ENCODE measurements around the gene KISS1.

The KISS1 gene

DNA sequence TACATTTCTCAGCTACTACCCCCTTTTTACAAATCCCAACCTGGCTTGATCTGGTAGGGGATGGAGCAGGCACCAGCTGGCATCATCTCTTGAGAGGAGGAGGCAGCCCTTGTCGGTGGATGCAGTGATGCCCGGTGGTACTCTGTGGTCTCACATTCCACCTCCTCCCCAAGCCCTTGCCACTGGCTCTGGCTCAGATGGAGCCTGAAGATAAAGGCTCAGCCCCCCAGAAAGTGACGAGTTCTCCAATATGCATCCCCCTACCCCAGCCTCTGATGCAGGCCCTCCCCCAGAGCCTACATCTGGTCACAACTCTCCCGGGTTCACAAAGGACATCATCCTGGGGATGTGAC lies 21.3 kb upstream of the KISS1 start:
- no peak for DNase-seq

DNA sequence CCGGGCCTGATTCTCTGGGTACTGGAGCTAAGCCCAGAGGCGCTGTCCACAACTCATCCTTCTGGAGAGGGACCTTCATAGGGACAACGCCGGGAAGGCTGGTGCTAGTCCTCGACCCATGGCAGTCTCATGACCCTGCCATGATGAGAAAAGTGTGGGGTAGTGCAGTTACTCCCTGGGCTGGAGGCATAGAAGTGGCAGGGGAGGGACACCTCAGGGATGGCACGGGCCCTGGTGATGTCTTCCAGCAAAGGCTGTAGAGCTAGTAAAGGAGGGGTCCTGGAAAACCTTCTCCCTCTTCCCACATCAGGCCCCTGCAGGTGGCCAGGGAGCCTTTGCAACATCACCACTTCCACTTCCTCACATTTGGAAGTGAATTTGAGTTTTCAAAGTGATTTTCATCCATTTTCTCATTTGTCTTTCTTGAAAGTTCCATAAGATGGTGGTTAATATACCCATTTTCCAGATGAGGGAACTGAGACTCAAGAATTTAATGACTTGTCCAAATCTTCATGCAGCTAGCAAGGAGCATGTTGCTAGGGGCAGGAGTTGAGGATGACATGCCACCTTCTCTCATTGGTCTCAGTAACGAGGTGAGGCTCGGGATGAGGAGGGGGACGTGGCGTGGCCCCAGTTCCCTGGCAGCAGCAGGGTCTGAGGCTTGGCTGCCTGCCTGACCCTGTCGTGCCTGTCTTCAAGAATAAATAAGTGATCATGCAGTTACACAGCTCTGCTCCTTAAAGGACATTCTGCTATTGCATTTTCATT lies 20.8 kb upstream of the KISS1 start:
- DNase-seq = no peak

DNA sequence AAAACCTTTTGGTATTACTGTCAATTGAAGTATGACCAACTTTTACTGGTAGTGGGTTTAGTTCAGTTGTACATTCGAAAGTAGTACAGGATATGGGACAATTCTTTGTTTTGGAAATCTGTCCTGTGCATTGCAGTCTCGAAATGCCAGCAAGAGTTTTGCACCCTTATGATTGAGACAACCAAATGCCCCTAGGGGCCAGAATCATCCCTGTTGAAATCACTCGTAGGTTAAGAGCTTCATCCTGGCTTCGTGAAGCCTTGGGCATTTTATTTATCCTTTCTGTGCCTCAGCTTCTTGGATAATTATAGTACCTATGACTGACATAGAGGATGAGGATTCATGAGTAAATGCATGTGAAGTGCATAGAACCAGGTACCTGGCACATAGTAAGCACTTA lies 19.9 kb upstream of the KISS1 start:
- DNase-seq = no peak

DNA sequence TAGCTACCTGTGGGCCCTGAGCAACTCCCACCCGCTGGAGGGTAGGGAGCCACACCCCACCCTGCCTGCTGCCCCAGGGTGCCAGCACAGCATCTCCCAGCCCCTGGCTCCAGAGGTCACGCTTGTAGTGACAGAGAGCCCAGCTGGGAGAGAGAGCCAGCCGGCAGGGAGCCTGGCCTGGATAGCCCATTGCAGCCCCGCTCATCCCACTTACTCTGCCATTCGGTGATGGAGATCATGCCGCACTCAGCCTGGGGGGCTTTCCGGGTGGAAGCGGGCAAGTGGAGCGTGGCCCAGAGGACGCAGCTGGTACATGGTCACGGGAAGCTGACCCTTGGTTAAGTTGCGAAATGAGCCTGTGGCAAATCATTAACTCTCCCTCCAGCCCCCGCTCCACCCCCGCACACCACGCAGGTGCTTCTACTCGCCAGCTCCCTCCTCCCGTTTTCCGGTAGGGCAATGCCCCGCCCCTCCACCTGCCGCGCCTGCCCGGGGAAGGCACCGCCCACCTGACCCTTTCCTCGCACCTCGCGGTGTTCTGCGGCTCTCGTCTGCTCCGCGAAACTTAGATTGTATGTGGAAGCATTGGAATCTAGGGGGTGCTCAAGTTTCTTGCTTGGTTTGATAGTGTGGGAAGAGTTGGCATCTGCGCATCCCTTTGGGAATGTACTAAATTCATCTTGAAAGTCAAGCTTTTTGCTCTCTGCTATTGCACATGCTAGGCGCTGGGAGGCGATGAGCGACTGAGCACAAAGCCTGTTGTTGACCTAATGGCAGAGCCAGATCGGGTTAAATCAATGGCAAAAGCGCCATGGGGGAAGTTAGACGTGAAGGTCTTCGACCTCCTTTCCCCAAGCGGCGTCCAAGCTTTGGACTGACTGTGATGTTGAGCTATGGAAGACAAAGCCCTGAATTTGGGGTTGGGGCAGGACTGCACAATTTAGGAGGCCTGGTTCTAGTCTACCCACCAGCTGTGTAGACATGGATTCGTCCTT lies 17.7 kb upstream of the KISS1 start, which contains the start of gene GOLT1A:
Gene GOLT1A, minus strand, starts transcription at position 321 of the 995 bp plus-strand sequence. Its CDS starts 82 bp downstream, at position 239.
- peak; percentile 68 for DNase-seq

DNA sequence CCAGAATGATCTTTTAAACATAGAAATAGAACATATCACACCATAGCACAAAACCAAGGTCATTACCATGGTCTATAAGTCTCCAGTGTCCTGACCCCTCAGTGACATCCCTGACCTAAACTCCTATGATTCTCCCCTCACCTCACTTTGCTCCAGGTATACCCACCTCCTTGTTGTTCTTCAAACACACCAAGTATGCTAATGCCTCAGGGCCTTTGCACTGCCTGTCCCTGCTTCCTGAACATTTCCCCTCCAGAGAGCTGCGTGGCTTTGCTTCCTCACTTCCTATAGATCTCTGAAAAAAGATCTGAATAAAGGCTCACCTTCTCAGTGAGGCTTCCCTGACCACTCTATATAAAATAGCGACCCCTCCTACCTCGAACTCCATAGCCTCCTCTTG lies 16.4 kb upstream of the KISS1 start:
- no peak for DNase-seq

DNA sequence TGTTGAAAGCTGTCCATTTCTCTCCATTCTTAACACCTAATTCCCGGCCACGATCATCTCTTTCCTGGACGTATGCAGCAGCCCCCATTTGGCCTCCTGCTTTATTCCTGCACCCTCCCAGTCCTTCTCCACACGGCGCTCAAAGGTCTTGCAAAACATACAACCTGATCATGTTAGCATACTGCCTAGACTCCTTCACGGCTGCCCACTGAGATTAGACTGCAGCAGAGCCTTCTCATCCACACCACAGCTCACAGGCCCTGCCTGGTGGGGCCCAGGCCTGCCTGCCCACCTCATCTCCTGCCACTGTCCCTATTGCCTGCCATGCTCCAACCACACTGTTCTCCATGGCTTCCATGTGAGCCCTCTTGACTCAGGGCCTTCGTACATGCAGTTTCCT lies 14.8 kb upstream of the KISS1 start:
- DNase-seq = no peak

DNA sequence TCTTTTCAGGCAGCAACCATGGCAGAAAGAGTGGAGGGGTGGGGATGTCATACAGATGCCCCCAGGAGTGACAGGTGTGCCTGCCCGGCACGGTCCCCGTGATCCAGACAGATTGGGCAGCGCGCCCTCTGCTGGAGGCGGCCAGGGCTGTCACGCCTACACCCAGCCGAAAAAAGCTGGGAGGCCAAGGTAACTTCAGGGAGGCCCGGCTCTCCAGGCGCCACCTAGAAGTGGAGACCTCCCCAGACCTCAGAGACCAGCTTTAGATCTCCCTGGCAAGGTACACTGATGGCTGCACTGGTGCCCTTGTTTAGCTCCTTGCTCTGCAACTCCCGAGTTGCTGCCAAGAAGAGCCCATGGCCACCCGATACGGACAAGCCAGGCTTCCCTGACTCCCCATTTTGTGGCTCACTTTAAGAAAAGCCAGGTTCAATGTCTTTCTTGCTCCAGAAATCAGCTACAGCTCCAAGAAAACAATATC lies 10.9 kb upstream of the KISS1 start:
- DNase-seq = peak; percentile 84

DNA sequence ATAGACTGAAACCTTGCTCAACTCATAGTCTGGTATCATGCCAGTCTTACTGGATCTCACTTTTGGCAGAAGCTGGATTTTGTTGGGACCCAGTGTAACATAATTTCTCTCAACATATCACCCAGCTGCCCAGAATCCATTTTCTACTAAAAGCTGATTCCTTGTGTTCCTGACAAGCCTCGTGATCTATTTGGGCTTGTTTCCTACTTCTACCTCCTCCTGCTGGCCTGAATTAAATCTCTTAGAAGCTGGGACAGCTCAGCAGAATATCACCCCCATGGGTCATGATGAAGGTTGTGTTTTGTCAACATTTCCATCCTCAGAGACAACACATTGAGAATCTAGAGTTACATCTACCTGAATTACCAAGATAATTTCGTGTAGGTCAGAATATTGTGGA lies 9.8 kb upstream of the KISS1 start:
- no peak for DNase-seq

DNA sequence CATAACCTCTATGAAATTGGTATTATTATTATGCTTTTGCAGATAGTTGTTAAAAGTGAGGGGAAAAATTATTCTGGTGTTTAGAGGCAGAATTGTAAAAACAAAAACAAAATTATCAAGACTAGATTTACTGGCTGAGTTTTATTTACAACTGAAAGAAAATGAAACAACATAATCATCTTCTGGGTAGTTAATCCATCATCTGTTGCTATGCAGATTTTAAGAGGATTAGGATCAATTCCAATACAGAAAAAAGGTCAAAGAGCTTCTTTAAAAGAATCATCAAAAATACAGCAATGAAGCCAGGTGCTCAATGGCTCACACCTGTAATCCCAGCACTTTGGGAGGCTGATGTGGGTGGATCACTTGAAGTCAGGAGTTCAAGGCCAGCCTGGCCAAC lies 9.2 kb upstream of the KISS1 start:
- DNase-seq = no peak

DNA sequence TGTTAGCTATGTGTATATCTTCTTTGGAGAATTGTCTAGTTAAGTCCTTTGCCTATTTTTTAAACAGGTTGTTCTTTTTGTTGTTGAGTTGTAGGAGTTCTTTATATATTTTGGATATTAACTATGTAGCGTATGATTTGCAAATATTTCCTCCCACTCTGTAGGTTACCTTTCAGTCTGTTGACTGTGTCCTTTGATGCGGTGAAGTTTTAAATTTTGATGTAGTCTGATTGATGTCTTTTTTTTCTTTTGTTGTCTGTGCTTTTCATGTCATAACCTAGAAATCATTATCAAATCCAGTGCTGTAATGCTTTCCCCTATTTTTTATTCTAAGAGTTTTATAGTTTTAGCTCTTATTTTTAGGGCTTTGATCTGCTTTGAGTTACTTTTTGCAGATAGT lies 8.7 kb upstream of the KISS1 start:
- DNase-seq = no peak

DNA sequence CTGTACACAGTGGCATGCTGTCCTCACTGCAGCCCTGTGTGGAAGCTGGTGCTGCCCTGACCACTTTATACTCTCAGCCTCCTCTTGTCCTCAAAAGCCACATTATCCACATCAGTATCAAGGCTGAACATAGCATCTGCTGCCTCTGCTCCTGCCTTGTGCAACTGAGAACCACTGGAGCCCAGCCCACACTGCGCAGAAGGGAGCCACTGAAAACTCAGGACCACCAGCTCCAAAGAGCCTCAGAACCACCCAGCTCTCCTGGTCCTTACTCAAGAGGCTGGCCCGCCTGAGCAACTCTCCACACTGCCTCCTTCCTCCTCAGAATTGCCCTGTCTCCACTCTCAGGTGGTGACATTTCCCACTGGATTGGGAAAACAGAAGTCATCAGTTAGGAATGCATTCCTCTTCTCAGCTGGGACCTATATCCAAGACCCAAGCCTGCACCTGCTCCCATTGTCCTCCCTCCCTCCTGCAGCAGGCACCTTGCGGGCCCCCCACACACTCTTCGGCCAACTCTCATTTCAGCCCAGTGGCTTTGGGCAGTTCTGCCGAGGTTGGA lies 7.0 kb upstream of the KISS1 start:
- DNase-seq = no peak

DNA sequence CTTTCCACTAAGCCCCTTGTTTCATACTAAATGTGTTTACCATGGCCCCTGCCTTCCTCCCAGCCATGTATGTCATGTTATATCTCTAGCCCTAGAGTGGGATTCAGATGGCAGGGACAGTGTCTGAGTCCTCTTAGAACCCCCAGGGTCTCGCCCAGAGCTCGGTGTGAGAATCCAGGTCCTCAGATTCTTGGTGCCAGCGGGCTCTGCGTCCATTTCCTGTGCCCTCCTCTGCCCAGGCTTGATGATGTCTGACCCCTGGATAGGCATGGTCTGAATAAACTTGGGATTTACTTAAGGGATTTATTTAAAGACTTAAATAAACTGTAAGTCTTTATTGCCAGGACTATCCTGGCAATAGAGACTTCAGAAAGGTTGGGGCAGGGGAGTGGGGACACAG lies 6.2 kb upstream of the KISS1 start:
- no peak for DNase-seq

DNA sequence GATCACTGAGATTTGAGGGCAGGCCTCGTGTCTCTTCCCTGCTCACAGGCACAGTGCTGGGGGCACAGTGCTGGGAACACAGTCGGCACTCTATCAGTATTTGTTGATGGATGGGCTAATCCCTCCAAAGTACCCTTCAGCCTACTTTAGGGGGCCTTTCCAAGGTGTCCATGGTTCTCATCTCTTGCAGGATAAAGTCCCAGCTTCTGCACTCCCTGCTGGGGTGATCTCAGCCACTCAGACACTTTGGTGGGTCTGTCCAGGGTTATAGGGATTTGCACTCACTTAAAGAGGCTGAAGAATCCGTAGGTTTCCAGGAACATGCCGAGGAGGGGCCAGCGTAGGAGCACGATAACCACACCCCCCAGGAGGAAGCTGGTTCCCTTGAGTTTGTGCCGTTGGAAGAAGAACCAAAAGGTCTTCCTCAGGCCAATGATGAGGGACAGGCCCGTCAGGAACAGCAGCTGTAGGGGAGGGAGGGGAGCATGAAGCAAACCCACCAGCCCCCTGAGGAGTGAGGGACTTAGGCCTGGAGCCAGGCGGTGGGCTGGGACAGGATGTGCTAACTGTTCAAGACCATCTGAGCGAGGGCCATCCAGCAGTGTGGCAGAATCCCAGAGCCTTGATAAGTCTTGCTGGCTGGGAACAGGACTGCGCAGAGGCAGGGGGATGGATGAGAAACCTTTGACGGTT lies 5.2 kb upstream of the KISS1 start:
- no peak for DNase-seq

DNA sequence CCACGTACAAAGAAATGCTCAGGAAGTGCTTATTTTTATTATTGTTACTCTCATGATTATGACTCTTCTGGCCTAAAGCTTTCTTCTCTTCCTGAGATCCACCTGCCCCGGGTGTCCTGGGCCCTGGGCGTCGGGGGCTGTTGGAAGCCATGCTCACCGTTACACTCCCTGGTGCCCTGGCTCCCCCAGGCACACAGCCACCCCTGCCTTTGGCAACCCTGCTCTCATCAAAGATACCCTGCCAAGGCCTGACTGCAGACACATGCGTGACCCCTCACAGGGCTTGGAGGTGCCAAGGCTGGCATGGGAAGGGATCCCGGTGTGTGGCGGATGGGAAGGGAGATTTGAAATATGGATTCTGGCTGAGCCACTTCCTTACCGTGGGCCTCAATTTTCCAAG lies 3.3 kb upstream of the KISS1 start:
- DNase-seq = no peak

DNA sequence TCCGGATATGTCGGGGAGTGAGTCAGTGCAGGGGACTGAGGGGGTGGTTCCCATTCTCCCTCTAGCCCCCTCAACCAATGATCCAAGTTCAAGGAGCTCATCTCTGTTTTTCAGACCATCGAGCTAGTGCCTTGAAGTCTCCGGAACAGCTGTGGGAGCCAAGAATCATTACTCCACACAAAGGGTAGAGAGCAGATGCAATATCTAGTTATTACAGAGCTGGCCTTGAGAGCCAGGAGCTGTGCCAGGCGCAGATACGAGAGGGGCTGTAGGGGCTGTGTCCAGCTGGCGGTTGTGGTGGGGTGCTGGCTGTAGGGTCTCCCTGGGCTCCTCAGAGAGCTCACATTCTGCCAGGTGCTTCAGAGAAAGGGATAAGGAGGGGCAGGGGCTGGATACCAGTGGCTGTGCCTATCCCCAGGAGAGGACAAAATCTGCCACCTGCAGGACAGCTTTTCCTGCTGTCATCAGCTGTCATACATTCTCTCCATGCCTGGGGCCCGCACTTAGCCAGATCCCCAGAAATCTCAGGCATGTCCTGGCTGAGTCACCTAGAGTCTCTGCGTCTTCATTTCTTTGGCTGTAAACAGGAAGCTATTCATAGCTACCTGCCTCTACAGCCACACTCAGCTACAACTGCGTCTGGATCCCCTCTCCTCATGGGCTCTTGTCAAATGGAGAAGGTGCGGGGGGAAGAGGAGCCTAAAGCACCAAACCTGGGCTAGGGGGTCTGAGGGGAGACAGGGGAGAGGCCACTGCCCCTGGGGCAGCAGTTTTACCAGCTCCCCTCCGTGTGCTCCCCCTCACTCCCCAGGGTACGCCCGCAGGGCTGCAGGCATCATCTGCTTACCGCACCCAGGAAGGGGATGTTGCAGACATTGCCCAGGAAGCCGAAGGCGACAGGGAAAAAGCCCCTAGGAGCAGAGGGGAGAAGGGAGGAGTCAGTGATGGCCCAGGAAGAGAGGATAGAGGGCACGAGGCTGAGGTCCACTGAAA lies 2.4 kb upstream of the KISS1 start:
- no peak for DNase-seq

DNA sequence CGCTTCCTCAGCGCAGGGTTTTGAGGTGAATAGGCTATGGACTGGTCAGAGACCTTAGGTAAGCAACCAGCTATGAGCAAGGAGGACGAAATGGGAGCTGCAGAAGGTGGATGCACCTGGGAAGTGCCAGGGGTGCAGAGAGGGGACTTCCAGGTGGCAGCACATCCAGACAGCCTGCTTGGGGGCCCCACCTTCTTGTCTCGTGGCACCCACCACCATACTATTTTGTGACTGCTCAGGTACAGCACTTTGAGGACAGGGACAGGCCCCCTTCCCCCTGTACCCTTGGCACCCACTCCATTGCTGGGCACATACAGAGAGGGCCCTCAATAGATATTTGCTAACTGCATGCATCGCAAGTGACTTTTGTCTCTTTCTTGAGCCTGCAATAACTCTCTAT lies 777 bp upstream of the KISS1 start:
- no peak for DNase-seq

DNA sequence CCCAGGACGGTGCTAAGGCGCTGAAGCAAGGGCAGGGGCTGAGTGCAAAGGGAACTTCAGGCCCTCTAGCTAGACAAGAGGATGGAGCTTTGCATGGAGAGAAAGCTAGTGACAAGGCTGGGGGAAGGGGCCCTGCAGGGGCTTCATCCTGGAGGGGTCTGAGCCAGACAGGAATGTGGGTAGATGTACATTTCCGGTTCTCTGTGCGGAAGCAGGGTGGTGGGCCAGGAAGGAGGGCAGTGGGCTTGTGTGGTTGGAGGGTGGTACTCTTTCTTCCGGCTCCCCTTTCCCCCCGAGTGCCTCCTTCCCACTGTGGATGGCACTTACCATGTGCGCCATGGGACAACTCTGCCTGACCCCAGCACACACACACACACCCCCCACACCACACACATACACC lies 1.5 kb downstream of the KISS1 start:
- DNase-seq = no peak

DNA sequence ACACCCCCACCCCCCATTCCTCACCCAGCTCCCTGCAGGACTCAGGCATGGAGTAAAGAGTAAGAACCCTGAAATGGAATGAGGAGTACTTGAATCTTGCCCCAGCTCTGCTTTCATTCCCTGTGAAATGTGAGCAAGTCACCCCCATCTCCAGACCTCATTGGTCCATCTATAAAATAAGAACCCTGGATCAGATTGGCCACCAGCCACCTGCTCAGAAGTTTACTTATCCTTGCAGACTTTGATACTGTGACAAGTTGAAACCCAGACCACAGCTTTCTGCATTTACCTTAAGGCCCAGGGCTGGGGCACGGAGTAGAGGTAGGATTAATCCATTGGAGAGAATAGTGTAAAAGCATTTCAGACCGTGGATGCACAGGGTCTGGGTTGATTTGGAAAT lies 2.2 kb downstream of the KISS1 start:
- DNase-seq = no peak

DNA sequence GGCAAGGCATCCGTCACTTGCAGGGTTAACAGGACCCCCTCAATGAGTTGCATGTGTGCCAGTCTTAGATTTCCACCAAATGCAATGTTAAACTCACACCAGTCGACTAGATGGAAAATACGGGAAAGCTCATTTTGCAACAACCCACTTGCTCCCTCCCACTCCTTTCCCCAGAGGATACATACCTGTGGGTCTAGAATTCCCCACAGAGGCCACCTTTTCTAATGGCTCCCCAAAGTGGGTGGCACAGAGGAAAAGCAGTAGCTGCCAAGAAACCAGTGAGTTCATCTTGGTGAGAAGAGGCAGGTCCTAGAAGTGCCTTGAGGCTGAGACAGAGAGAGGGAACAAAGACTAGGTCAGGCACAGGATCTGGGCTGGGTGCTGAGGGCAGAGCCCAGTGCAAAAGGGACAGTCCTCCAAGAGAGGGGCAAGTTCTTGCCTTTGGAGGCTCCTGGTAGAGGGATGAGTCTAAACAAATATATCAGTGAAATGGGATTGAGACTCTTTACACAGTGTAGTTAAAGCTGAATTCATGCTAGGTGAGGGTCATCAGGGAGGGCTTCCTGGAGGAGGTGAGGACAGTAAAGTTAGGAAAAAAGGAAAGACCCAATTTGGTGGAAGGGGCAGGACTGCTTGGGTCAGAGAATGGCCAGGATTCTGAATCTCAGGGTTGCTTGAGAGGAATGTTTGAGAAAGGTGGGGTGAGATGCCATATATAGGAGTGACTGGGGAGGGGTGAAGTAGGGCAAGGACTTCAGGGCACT lies 3.5 kb downstream of the KISS1 start:
- no peak for DNase-seq

DNA sequence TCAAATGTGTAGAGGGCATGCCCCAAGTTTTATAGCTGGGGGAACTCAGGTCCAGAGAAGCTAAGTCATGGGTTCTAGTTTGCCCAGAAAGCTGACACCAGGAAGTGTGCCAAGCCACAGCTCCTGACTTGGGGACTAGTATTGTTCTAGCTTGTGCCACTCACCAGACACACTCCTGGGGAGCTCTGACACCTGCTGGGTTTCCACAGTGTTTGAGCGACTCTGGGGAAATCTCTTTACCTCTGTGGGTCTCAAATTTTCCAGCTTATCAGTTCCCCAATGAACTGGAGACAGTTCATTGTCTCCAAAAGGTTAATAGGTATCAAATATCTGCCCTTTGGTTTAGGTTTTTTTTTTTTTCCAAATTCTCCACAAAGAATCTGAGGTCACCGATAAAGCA lies 4.2 kb downstream of the KISS1 start:
- DNase-seq = no peak

DNA sequence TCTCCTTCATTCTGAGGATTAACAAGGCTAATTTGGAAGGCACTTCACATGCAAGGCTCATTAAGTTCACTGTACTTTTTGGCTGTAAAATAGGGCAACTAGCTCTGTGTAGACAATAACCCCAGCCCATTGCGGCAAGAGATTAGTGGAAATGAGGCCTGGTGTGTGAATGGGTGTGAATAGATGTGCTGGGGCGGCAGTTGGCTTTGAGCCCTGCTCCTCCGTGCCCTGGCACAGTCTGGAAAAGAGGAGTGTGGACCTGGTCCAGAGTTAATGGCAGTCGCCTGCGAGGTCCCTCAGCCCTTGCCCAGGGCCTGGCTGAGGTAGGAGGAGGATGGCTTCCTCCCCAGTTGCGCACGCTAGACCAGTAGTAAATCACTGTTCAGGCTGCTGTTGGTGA lies 4.8 kb downstream of the KISS1 start:
- no peak for DNase-seq

Measured in stimulated activated CD4-positive, alpha-beta T cell treated with anti-CD3 and anti-CD28 coated beads, Interleukin-15, amount 100 ng/mL, for 24 hours (primary cell).